Stimulated activated CD4-positive, alpha-beta T cell treated with anti-CD3 and anti-CD28 coated beads, Interleukin-12 subunit alpha, Interleukin-12 subunit beta, amount 100 ng/mL, for 4 hours (primary cell): ENCODE measurements around the gene PTPN2.
"Not testable (repeated sequence)": the region's sequence is repeated elsewhere in the genome, so short reads cannot be mapped to it uniquely, and the experiment has no call there.

Experiments
- DNase-seq: peaks from one replicate; pipeline ENCODE4 v3.0.0-alpha.2; 2020

Gene PTPN2

DNA sequence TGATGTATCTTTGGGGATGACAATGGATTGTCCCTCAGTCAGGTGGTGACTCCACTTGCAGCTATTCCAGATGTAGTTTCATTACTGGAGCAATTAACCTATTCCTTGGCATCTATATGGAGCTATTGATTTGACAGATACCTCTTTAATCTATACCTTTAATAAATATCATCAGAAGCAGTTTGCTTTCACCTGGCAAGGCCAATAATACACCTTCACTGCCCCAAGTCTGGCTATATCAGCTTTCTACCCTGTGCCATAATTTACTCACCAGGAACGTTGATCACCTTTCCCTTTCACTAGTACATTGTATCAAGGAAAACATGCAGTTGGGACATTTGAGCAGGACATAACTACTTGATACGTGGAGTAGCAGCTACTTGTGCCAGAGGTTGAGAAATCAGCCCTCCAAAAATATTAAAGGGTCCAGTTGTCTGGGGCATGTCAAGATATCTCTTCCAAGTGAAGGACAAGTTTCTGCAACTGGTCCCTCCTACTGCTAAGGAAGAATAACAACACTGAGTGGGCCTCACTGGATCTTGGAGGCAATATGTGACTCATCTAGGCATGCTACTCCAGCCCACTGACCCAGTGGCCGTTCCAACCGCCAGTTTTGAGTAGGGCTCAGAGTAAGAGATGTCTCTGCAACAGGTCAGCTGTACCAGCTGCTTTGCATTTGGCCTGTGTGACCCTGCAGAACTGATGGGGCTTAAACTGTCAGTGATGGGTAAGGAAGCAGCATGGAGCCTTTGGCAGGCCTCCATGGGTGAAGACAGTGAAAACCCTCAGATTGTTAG is 114.2 kb downstream of the PTPN2 start:
- no peak for DNase-seq

DNA sequence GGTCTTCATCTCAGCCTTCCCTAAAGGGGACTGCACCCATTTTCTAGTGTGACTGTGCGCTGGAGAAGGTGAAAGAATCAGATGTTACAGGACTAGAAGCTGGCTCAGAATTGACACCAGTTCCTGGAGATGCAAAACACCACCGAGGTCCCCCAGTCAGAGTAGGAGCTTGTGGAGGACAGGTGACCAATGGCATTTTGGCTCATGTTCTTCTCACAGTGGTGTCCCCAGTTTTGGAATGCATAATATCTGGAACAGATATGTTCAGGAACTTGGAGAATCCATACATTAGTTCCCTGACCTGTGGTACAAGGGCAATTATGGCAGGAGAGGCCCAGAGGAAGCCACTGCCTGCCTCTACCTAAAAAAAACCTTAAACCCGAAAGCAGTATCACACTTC is 114.9 kb downstream of the PTPN2 start:
- no peak for DNase-seq

DNA sequence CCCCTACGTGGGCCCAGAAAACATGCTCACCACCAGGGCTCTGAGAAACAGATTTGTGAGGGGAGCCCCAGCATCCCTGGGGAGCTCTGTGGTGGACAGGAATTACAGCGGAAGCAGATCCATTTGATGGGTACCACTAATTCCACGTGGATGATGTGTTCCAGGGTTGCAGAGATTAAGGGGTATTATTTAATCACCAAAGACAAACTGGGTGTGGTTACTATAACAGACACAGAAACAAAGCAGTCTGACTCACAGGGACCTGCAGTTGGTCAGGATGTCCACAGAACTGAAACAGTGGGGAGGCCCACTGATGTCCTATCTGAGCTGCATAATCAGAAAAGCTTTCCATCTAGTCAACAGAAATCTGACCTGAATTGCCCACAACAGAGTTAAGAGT is 115.4 kb downstream of the PTPN2 start:
- DNase-seq = no peak

DNA sequence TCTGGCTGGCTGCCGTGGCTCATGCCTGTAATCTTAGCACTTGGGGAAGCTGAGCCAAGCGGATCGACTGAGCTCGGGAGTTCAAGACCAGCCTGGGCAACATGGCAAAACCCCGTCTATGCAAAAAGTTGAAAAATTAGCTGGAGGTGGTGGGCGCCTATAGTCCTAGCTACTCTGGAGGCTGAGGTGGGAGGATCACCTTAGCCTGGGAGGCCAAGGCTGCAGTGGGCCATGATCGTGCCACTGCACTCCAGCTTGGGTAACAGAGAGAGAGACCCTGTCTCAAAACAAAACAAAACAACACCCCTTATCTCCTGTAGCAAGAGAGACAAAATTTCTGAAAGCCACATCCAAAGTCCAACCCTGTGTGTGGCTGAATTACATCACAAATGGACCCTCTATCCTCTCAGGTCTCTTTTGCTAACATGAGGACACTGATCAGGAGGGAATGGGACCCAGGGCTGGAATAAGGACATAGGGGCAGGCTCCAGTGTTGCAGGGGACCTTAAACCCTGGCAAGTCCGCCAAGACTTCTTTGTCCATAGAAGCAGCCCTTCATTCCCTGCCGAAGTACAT is 116.4 kb downstream of the PTPN2 start:
- no peak for DNase-seq

DNA sequence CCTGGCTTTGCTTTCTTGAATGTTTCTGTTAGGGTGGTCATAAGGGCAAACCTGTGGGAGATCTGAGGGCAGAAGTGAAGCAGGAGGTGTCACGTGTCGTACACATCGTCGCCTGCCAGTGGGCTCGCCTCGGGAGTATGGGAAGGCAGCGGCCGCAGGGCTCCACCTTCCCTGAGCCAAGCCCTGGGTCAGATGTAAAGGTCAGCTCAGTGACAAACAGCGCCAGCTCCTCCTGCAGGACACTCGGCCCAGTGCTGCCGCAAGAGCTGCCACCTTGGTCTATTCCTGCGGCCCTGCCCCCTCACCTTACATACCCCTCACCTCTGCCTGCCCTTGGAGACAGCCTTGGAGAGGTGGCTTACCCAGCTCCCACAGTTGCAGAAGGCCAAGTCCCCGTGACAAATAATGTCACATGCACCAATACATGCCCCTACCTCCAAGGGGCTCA is 117.0 kb downstream of the PTPN2 start:
- DNase-seq = no peak

DNA sequence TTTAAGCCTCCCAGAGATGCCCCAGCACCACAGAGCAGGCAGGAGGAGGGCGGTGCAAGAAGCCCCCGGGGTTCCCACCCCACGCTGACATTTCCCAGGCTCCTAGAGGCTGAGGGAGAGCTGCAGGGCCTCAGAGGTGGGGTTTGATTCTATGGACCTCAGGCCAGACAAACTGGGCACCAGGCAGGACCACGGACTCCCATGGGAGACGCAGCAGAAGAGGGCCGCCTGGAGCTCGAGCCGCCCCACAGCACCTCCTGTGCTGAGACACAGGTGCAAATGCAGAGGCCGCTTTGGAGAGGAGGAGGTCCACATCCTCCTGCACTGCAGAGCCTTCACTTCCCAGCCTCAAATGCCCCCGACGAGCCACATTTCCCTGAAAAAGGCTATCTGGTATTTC is 118.5 kb downstream of the PTPN2 start:
- no peak for DNase-seq

DNA sequence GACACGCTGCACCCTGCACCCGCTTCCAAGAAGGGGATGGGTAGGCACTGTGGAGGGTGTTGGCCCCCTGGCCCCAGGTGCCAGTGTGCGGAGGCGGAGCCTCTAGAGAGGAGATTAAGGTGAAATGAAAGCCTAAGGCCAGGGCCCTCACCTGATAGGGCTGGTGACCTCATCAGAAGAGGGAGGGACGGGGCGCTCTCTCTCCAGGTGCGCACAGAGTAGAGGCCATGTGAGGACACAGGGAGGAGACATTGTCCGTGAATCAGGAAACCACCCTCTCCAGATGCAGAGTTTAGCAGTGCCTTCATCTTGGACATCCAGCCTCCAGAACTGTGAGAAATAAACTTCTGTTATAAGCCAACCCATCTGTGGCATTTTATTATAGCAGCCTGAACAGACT is 118.9 kb downstream of the PTPN2 start:
- no peak for DNase-seq

DNA sequence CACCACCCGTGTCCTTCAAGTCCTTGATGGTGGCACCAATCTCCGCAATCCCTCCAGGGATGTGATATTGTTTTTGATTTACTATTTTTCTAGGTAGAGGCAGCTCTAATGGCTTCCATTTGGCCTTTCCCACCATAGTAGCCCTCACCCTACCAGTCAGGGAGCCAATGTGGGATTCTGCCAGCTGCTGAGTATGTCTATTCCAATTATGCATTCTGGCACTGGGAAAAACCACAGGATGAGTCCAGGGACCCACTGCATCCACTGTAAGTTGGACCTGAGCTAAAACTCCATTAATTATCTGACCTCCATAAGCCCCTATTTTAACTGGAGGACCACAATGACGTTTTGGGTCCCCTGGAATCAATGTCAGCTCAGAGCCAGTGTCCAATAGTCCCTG is 125.5 kb downstream of the PTPN2 start:
- not testable (repeated sequence) for DNase-seq

DNA sequence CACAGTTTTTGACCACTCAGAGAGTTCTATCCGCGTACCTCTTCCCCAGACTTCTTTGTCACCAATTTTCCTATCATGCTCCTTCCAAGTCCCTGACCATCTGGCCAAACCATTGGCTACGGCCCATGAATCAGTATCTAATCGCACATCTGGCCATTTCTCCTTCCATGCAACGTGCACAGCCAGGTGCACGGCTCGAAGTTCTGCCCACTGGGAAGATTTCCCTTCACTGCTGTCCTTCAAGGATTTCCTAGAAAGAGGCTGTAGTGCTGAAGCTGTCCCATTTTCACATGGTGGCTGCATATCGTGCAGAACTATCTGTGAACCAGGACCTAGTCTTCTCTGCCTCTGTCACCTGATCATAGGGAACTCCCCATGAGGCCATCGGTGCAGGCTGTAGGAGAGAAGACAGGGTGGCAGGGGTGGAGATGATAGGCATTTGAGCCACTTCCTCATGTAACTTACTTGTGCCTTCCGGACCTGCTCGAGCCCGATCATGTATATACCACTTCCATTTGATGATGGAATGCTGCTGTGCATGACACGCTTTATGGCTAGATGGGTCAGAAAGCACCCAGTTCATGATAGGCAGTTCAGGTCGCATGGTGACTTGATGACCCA is 127.3 kb downstream of the PTPN2 start:
- DNase-seq = not testable (repeated sequence)

DNA sequence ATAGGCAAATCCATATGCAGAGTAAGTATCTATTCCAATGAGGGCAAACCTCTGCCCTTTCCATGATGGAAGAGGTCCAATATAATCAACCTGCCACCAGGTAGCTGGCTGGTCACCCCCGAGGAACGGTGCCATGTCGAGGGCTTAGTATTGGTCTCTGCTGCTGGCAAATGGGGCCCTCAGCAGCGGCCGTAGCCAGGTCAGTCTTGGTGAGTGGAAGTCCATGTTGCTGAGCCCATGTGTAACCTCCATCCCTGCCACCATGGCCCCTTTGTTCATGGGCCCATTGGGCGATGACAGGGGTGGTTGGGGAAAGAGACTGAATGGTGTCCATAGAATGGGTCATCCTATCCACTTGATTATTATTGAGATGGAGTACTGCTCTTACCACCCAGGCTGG is 128.4 kb downstream of the PTPN2 start:
- DNase-seq = not testable (repeated sequence)

DNA sequence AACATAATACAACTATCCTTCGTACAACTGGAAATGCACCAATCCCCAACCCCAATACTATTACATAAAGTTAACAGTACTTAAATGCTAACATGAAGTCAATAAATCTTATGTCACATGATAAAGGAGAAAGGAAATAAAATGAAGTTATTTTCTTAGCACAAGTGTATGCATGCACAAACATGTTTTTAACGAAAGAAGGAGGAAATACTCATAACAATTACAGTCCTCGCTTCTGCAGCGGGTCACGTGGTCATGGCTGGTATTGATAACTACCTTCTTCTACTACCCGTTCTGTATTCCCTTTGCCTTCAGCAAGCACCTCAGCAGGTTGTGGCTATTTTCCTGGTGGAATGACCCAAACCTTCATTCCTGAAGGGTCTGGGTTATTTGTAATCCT is 129.5 kb downstream of the PTPN2 start:
- no peak for DNase-seq

DNA sequence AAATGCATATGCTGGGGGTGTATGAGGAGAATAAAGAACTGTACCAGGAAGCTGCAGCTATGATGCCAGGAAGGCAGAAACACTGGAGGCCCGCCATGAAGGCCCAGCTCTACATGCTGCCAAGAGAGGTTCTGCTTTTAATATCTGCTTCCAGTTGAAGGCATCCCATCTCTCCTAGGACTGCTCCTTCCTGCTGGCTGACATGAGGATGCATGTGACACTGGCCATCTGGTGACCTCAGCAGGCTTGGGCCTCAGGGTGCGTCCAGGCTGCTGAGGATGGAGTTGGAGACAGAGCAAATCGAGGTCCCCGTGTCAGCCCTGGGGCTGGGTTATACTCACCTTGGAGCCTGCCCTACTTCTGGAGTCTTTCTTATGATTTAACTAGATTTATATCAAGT is 132.1 kb downstream of the PTPN2 start:
- DNase-seq = no peak

DNA sequence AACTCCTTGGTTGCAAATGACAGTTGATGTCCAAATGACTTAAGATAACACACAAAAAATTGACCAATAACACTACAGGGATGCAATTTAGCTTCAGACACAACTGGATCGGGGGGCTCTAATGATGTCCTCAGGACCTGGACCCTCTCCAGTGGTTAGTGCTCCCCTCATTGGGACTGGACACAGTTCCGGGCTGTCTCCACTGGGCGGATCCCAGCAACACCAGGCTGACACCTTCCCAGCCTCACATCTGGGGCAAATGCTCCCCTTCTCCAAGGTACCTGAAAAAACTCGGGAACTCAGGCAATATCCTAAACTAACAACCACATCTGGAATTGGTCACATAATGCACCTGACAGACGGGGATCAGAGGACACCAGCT is 132.5 kb downstream of the PTPN2 start:
- no peak for DNase-seq

DNA sequence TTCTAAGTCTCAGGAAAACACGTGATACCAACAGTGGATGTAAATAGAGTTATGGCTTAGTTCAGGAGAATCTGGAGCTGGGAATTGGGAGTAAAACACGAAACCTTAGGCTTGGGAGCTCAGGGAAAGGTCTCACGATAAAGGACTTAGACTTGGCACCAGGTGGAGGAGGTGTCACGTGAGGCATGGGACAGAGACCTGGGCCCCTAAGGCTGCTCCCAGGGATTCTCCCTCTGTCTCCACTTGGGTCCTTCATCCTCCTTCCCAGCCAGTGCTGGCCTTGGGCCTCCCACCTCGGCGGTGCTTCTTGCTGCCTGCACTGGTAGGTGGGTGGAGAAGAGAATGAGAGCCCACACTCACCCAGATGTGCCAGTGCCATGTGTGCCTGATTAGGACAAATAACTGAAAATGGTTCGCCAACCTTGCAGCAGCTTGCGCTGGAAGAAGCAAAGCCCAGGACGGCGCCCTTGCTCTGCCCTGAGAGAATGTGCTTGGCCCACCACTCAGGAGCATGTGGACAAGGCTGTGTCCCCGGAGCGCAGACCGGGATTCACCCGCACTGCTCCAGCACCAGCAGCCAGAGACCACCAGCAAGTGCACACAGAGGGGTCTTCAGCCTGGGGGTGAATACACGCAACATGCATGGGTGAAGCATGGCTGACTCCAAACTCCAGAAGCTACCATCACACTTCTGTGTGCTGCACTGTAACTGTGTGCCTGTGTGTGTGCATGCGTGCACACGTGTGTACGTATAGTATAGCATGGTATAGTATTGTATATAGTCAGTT is 133.1 kb downstream of the PTPN2 start:
- DNase-seq = no peak

DNA sequence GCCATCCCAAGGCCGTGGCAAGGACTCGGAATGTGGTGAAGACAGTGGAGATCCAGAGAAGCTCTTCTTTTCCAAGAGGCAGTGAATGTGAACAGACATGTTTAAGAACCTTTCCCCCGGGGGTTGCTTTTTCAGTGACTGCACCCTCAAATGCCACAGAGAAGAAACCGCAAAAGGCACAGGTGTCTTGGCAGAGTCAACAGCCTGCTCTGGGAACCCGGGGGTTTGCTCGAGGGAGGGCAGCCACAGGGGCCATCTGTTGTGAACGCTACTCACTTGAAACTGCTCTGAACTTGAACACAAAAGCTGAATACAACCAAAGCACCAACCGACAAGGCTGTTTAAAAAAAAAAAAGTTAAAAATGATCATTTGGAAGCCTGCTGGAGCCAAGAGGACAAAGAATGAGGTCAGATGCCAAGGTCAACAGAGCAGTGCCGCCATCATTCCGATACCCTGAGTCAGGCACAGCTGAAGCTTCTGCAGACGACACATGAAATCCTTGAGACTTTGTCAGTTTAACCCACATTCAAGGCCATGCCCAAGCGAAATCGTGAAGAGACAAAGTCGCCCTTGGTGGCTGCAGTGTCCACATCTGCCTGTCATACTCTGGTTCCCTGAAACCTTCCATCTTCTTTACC is 133.8 kb downstream of the PTPN2 start:
- DNase-seq = peak; percentile 10

DNA sequence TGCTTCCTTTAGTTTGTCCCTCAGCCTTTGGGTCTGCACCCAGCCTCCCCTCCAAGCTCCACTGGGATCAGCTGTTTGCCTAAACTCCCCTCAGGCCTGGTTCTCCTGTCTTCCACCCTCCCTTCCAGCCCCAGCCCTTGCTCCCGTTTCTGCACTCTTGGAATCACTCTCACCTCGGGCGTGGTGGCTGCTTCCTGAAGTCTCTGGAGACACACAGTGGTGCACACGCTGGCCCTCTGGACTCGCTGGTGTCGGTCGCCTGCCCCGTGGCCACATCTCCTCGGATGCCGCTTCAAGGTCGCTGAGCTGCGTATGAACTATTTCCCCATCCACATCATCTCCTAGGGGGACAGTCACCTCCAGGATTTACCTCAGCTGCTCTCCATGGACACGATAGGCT is 134.9 kb downstream of the PTPN2 start:
- no peak for DNase-seq

DNA sequence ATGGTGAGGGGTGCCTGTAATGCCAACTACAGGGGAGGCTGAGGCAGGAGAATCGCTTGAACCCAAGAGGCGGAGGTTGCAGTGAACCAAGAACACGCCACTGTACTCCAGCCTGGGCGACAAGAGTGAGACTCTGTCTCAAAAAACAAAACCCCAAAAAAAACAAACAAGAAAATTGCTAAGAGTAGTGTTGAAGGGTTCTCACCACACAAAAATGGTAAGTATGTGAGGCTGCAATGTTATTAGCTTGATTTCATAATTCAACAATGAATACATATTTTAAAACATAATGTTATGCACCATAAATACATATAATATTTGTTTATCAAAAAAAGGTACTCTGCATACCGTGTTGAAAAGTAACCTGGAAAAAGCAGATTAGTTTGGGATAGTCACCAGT is 135.4 kb downstream of the PTPN2 start:
- no peak for DNase-seq

DNA sequence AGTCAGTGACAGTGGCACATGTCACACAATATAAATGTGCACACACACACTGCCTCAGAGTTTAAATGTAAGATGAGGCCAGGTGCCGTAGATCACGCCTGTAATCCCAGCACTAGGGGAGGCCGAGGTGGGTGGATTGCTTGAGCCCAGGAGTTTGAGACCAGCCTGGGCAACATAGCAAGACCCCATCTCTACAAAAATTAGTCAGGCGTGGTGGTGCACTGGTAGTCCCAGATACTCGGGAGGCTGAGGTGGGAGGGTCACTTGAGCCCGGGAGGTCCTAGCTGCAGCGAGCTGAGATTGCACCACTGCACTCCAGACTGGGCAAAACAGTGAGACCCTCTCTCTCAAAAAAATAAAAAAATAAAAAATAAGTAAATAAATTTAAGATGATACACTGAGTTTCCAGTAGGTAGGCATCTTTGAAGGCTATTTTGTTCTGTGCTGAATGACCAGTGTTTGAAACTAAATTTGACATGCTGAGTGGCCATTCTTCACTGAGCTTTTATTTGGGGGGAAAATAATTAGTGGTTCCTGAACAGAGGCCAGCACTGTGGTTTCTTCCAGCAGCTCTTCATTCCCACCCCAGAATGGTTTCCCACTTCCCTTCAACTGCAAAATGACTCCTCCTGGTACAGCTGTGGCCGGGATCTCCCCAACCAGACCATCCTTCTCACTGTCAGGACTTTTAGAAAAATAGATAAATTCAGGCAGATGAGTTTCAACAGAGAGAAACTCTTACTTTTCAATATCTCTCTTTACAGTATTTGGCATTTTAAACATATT is 136.3 kb downstream of the PTPN2 start:
- DNase-seq = no peak

DNA sequence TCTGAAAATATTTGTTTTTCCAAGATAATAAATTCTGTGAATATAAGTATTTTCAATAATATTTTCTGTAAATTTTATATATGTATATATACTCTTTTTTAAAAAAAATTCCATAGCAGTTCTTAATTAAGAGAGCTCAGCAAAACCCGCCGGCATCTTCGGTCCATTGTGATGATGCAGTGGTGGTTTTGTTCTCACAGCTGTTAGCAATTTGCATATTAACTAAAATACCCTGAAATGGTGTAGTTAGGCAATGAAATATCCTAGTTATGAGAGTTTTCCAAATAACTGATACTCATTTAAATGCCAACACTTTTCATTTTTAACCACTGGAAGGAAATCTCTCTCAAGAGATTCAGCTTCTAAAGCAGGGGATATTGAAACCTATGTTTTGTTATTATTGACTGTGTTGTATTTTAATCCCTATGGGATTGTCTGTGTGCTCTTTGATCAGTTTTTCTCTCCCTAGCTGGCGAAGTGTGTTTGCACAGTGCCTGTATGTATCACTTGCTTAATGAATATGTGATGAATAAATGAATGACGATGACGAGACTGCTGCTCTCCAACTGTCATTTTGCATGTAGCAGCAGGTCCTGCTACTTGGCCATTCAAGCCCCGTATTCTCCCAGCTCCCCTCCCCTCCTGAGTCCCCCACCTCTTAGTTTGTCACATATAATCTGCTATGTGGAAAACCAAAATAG is 138.8 kb downstream of the PTPN2 start:
- no peak for DNase-seq

DNA sequence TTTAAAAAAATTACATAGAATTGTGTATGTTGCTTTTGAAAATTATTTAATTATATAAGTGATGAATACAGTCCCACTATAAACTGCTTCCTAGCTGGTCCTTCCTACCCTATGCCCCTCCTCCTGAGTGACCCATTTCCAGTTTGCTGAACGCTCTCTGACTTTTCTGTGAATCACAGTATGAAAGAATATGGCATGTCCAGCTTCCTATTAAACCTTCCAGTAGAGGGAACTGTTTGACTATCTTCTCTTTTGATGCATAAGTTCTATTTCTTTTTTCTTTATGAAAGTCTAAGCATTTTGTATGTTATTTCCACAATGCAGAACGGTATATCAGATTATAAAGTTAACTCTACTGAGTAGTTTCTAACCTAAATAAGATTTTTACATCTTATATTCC is 139.9 kb downstream of the PTPN2 start:
- no peak for DNase-seq

DNA sequence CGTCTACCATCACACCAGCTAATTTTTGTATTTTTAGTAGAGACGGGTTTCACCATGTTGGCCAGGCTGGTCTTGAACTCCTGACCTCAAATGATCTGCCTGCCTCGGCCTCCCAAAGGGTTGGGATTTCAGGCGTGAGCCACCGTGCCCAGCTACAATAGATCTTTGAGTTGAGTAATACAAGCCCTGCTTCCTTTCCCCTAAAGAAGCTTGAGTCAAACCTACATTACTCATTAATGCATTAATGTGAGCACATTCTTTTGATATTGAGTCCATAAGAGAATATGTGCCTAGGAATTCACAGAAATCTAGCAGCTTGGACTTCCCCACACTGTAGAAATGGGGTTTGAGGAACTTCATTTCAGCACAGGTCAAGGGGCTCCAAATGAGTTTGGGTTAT is 141.6 kb downstream of the PTPN2 start:
- no peak for DNase-seq
